Measurements from ENCODE around the gene MARK2. TPM values are rescaled to one million over a fixed set of nuclear protein-coding genes. Genes with fewer than 3 reads are reported as not detected.

The MARK2 gene
- total RNA-seq, 1 donor from 2014 or later: 44.7 TPM

DNA sequence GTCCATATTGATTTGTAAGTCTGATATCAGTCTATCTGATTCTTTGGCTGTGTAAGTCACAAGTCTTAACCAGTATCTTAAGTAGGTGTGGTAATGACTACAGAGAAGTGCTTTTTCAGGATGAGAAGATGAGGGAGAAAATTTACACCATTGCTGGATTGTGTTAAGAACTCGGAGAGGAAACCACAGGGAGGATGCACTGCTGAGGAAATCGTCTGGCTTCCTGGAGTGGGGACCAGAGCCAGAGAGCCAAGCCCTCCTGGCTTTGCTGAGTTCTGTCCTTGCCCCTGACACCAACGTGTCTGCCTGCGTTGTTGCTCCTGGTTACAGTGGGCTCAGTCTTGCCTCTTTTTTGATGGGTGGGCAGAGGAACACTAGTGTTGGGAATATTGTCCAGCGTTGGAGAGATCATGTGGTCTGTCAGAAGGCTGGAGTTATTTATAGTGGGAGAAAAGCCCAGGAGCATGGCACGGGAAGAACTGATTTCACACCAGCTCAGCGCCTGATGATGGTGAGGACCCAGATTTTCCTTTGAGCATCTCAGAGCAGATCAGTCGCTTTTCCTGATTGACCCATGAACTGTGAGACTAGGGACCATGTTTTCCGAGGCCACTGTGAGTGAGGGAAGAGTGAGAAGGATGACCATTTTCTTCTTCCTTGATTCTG lies 29.6 kb downstream of the MARK2 start:
- H3K4me1 Mint-ChIP-seq (ENCODE audit: low read depth): peaks cover 71% of the 10 kb centered on the region
- no peak for DNase-seq (ENCODE audit: low spot score)
- intact Hi-C loops (cut with micrococcal nuclease): loop anchor here (5.0 kb wide), 1 partner anchor 39 kb away; no protein-coding TSS in a partner anchor
- no peaks in the 10 kb centered on the region for H3K9me3 Mint-ChIP-seq
- H3K27me3 Mint-ChIP-seq (ENCODE audit: insufficient read depth): no peaks in the 10 kb centered on the region
- peak overlapping the region; percentile 3 for H3K4me3 Mint-ChIP-seq
- H3K36me3 Mint-ChIP-seq (ENCODE audit: low read depth): peaks cover 17% of the 10 kb centered on the region
- H3K27ac Mint-ChIP-seq: no peak overlapping the region

DNA sequence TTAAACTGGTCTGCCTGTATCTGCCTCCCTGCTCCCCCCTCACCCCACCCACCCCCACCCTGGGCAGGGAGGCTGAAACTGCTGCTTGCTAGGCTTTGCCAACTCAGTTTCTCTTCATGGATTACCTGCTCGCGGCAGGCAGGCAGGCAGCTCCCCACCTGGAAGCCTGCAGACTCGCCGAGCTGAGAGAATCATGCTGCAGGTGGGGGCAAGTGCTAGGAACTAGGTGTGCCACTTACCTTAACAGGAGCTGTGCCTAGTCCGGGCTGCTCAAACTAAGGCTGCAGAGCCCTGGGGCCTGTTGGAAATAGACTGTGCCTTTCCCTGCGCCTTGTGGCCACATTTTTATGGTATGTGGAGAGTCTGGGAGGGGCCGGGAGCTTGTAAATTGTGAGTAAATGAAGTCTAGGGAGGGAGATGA lies 30.3 kb downstream of the MARK2 start:
- peaks cover 72% of the 10 kb centered on the region for H3K4me1 Mint-ChIP-seq (ENCODE audit: low read depth)
- no peaks in the 10 kb centered on the region for H3K27me3 Mint-ChIP-seq (ENCODE audit: insufficient read depth)
- peak overlapping the region; percentile 27 for H3K4me3 Mint-ChIP-seq
- DNase-seq (ENCODE audit: low spot score): no peak
- peaks cover 17% of the 10 kb centered on the region for H3K36me3 Mint-ChIP-seq (ENCODE audit: low read depth)
- peak overlapping the region; percentile 53 for H3K27ac Mint-ChIP-seq
- intact Hi-C loops (cut with micrococcal nuclease): loop anchor here (5.0 kb wide), 1 partner anchor 38 kb away; no protein-coding TSS in a partner anchor
- no peaks in the 10 kb centered on the region for H3K9me3 Mint-ChIP-seq

DNA sequence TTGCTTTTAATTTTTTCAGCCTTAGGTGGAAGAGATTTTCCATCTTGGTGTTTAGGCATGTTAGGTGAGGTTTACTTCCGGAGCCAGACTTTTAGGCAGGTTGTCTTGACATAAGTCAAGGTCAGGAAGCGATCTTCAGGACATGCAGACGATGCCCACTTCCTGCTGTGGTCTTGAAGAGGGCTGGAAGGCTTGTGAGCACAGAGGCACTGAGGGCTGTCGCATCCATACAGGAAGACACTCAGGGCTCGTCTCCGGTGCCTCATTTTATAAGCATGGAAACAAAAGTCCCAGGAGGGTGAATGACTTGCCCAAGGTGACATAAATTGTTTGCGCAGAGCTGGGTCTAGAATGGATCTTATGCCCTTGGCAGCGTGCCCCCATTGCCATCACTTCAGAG lies 30.8 kb downstream of the MARK2 start:
- Mint-ChIP-seq H3K9me3 (no peaks in the 10 kb centered on the region), H3K36me3 (ENCODE audit: low read depth) (peaks cover 17% of the 10 kb centered on the region), H3K4me1 (ENCODE audit: low read depth) (peaks cover 77% of the 10 kb centered on the region), H3K27ac (peak overlapping the region; percentile 53), H3K4me3 (peak overlapping the region; percentile 27), H3K27me3 (ENCODE audit: insufficient read depth) (no peaks in the 10 kb centered on the region)
- peak; percentile 43 for DNase-seq (ENCODE audit: low spot score)
- intact Hi-C loops (cut with micrococcal nuclease): loop anchor here (5.0 kb wide), 1 partner anchor 38 kb away; no protein-coding TSS in a partner anchor

DNA sequence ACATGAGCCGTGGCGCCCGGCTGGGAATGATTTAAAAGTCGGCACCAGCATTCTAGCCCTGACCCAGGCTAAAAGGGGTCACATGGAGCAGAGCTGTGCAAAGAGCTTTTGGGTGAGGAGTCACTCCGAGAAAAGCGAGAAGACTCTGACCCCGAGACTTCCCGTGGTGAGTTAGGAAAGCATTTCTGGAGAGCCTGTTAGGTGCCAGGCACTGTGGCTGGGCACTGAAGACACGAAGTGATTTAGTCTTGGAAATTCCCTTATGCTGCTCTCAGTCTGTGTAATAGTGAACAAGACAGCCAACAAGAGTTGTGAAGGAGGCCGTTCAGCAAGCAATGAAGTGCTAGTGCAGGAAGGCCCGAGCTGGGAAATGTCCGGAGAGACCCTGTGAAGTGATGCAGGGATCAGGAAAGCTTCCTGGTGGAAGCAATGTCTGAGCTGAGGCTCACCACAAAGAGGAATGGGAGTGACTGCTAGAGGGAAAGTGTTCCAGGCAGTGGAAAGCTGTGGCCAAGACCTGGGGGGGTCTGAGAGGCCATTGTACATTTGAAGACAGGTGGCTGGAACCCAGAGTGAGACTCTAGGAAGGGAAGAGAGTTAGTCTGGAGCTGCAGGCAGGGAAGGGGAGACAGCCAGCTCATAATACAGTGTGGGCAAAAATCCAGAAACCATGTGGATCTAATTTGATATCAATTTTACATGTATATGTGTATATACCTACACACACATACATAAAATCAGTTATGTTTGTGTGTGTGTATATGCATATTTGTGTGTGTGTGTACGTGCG lies 31.6 kb downstream of the MARK2 start:
- DNase-seq (ENCODE audit: low spot score): no peak
- Mint-ChIP-seq H3K27ac (peak overlapping the region; percentile 75), H3K9me3 (no peaks in the 10 kb centered on the region), H3K4me3 (no peak overlapping the region), H3K36me3 (ENCODE audit: low read depth) (peaks cover 14% of the 10 kb centered on the region), H3K27me3 (ENCODE audit: insufficient read depth) (no peaks in the 10 kb centered on the region), H3K4me1 (ENCODE audit: low read depth) (peaks cover 72% of the 10 kb centered on the region)
- intact Hi-C loops (cut with micrococcal nuclease): no loop called here

DNA sequence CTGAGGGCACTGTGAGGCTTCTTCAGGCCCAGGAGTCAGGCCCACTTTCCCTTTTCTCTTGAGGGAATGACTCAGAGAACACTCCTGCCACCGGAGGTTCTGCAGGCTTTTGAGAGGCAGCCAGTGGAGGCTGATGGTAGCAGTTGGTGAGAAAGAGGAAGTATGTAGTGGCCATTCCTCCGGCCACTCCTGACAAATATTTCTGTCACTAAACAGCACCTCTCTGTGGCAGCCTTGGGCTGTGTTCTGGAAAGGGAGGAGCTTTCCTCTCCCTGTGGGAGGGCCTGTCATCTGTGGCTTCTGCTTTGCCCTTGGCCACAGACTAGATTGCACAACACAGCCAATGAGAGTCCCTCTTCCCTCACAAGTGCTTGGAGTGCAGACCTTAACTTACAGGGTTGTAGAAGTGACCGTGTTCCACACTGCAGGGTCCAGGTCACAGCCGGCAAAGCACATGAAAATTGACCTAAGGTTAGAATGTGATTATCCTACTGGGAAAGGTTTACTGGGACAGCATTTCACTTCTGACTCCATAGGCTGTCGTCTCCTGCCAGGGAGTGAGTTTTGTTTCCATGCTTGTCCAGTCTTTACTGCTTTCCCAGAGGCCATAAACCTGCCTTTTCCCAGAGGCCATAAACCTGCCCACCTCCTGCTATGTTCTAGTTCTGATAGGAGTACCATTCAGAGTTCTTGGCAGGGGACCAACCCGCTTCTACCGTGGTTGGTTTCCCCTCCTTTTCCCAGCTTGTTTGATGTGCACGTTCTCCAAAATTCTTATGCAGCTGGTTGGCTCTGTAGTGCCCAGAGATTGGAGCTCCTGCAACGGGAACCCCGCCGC lies 33.3 kb downstream of the MARK2 start:
- peak overlapping the region; percentile 33 for H3K4me3 Mint-ChIP-seq
- H3K27me3 Mint-ChIP-seq (ENCODE audit: insufficient read depth): no peaks in the 10 kb centered on the region
- DNase-seq (ENCODE audit: low spot score): peak; percentile 34
- intact Hi-C loops (cut with micrococcal nuclease): loop anchor here (1.0 kb wide), 1 partner anchor 34 kb away; no protein-coding TSS in a partner anchor
- no peaks in the 10 kb centered on the region for H3K9me3 Mint-ChIP-seq
- H3K4me1 Mint-ChIP-seq (ENCODE audit: low read depth): peaks cover 60% of the 10 kb centered on the region
- H3K36me3 Mint-ChIP-seq (ENCODE audit: low read depth): peaks cover 12% of the 10 kb centered on the region
- peak overlapping the region; percentile 18 for H3K27ac Mint-ChIP-seq

DNA sequence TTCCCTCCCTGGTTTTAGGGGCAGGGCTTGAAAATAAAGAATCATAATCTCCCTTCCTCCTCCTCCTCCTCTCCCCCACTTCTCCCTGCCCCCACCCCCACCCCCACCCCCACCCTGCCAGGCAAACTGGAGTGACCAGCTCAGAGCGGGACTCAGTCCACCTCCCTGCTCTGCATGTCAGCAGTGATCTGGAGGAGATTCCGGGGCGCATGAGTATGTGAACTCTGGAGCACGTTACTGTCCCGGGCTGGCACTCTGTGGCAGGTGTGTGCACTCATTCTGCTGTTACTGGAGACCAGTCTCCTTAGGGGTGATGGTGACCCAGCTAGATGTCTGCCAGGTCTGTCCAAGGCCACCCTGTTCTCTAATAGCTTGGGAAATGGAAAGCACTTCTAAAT lies 33.9 kb downstream of the MARK2 start:
- Mint-ChIP-seq H3K4me3 (peak overlapping the region; percentile 30), H3K4me1 (ENCODE audit: low read depth) (peaks cover 55% of the 10 kb centered on the region), H3K36me3 (ENCODE audit: low read depth) (peaks cover 13% of the 10 kb centered on the region), H3K27me3 (ENCODE audit: insufficient read depth) (no peaks in the 10 kb centered on the region), H3K27ac (no peak overlapping the region), H3K9me3 (no peaks in the 10 kb centered on the region)
- intact Hi-C loops (cut with micrococcal nuclease): loop anchor here (1.0 kb wide), 1 partner anchor 34 kb away; no protein-coding TSS in a partner anchor
- no peak for DNase-seq (ENCODE audit: low spot score)

DNA sequence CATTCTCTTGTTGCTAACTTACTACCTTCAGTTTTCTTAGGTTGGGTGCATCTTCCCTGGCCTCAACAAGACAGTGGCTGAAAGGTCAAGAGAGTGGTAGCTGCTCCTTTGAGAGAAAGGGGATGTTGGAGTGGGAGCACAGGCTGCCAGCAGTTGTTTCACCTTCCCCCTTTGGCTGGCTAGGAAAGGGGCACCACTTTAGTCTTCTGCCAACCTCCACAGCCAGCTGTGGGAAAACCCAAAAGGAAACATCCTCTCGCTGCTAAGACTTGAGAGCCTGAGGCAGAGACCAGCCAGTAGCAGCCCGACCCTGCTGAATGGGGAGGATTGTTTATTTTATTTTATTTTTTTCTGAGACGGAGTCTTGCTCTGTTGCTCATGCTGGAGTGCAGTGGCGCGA lies 34.4 kb downstream of the MARK2 start:
- intact Hi-C loops (cut with micrococcal nuclease): no loop called here
- H3K36me3 Mint-ChIP-seq (ENCODE audit: low read depth): peaks cover 16% of the 10 kb centered on the region
- DNase-seq (ENCODE audit: low spot score): no peak
- no peaks in the 10 kb centered on the region for H3K9me3 Mint-ChIP-seq
- H3K4me3 Mint-ChIP-seq: no peak overlapping the region
- peaks cover 55% of the 10 kb centered on the region for H3K4me1 Mint-ChIP-seq (ENCODE audit: low read depth)
- no peaks in the 10 kb centered on the region for H3K27me3 Mint-ChIP-seq (ENCODE audit: insufficient read depth)
- no peak overlapping the region for H3K27ac Mint-ChIP-seq

DNA sequence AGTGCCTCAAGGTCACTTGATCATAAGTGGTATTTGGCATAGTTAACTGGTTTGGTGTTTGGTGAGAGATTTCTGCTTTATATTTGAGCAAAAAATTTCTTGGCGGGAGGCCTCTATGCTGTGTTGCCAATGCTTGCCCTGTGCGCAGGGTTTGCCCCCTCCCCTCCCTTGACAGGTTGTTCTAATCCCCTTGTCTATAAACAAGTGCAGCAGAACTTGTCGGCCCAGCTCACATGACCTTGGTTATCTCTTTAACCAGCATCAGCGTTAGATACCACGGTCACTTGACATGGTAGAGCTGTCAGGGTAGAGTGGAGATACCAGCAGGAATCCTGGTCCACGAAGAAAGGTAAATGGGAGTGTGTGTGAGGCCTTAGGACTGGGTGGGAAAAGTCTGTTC lies 35.6 kb downstream of the MARK2 start:
- intact Hi-C loops (cut with micrococcal nuclease): no loop called here
- DNase-seq (ENCODE audit: low spot score): no peak
- no peaks in the 10 kb centered on the region for H3K27me3 Mint-ChIP-seq (ENCODE audit: insufficient read depth)
- no peak overlapping the region for H3K4me3 Mint-ChIP-seq
- H3K4me1 Mint-ChIP-seq (ENCODE audit: low read depth): peaks cover 46% of the 10 kb centered on the region
- H3K9me3 Mint-ChIP-seq: no peaks in the 10 kb centered on the region
- peaks cover 10% of the 10 kb centered on the region for H3K36me3 Mint-ChIP-seq (ENCODE audit: low read depth)
- no peak overlapping the region for H3K27ac Mint-ChIP-seq

DNA sequence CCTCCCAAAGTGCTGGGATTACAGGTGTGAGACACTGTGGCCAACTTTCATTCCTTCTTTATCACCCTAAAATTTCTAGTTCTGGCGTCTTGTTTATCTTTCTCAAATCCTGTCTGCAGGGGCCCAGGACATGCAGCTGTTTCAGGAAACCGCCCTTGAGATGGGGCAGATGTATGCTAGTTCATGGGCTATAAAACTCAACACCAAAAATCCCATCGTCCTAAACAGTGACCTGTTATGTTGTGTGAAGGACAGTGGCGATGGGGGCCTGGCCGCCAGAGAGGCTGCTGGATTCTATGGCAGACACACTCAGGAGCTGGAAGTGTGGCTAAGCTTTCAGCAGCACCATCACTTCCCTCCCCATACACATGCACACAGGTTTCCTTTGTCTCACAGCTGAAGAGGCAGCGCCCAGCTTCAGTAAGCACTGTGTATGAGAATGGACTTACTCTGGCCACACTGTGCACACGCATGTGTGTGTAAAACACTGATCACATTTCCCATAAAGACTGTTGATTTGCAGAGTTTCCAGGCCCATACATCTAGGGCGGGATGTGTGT lies 36.7 kb downstream of the MARK2 start:
- H3K36me3 Mint-ChIP-seq (ENCODE audit: low read depth): peaks cover 16% of the 10 kb centered on the region
- H3K4me3 Mint-ChIP-seq: no peak overlapping the region
- H3K4me1 Mint-ChIP-seq (ENCODE audit: low read depth): peaks cover 46% of the 10 kb centered on the region

DNA sequence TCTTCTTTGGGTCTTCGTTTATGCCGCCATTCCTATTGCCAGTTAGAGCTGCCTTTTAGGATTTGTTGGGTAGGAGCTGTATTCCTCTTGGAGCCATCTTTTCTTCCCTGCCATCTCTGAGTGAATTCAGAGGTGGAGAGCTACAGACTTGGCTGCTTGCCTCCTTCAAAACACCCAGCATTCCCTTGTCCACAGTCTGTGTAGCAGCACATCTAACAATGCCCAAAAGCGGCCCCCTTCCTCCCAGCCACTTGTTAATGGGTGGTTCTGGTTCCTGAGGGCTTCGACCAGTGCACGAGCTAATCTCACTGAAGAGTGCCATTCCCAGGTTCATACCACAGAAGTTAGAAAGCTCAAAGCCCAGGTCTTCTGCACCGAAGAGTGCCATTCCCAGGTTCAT lies 37.7 kb downstream of the MARK2 start:
- Mint-ChIP-seq H3K36me3 (ENCODE audit: low read depth) (peaks cover 16% of the 10 kb centered on the region), H3K9me3 (no peaks in the 10 kb centered on the region), H3K27ac (no peak overlapping the region), H3K4me1 (ENCODE audit: low read depth) (peaks cover 48% of the 10 kb centered on the region), H3K27me3 (ENCODE audit: insufficient read depth) (no peaks in the 10 kb centered on the region), H3K4me3 (no peak overlapping the region)
- intact Hi-C loops (cut with micrococcal nuclease): no loop called here
- no peak for DNase-seq (ENCODE audit: low spot score)

More for the DNA sequence above, 36.7 kb downstream of the MARK2 start:
- no peak for DNase-seq (ENCODE audit: low spot score)
- Mint-ChIP-seq H3K27me3 (ENCODE audit: insufficient read depth) (no peaks in the 10 kb centered on the region), H3K9me3 (no peaks in the 10 kb centered on the region), H3K27ac (no peak overlapping the region)
- intact Hi-C loops (cut with micrococcal nuclease): no loop called here

DNA sequence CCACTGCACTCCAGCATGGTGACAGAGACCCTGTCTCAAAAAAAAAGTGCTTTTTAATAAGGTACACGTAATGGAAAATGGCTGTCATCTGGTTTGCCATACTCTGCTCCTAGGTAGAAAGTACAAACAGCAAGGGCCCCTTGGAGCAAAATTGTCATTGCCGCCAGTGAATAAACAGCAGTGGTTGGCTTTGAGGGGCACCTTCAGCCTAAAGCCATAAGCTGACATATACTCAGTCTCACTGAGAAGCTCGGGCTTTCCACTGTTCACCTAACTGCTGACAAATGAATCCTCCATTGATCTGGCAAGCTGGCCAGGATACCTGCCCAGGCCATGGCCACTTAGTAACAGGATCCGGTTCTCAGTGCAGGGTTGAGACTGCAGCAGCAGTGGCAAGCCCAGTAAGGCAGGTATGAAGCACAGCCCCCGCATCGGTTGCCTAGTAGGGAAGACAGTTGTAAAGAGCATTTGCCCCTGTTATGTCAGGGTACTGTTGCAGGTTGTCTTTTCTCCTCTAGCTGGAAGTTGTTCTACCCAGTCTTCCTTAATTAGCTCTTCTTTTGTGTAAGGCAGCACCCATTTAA lies 38.8 kb downstream of the MARK2 start:
- H3K36me3 Mint-ChIP-seq (ENCODE audit: low read depth): peaks cover 19% of the 10 kb centered on the region
- H3K4me1 Mint-ChIP-seq (ENCODE audit: low read depth): peaks cover 43% of the 10 kb centered on the region
- no peaks in the 10 kb centered on the region for H3K9me3 Mint-ChIP-seq
- no peak for DNase-seq (ENCODE audit: low spot score)
- H3K27me3 Mint-ChIP-seq (ENCODE audit: insufficient read depth): no peaks in the 10 kb centered on the region
- intact Hi-C loops (cut with micrococcal nuclease): no loop called here
- H3K27ac Mint-ChIP-seq: no peak overlapping the region
- no peak overlapping the region for H3K4me3 Mint-ChIP-seq

Data from activated T-helper 1 cell treated with anti-CD3 and anti-CD28 coated beads, Interleukin-12 subunit alpha, Interleukin-12 subunit beta, Interleukin-2, Interleukin-4 antibody, amounts not matched to agents 30 ng/mL and 10 ng/mL and 1 ng/mL, durations not matched to agents 14 hours and 24 hours and 36 hours (primary cell).